GM19395 (cell line): ENCODE data around the gene EXOC6B.

Source experiments
- ATAC-seq: cut with Tn5 transposase; IDR thresholded peaks from one replicate; pipeline ENCODE4 v1.9.1; 2021; ENCODE audit warnings: mild to moderate bottlenecking, moderate library complexity; ENCODE audit not compliant: unreplicated experiment

The EXOC6B gene

GRCh38 chr2:72292433-72292832 is 533.4 kb downstream of the EXOC6B start:
- no peak for ATAC-seq

GRCh38 chr2:72291059-72291458 is 534.8 kb downstream of the EXOC6B start:
- ATAC-seq = no peak

GRCh38 chr2:72289736-72290135 is 536.1 kb downstream of the EXOC6B start:
- no peak for ATAC-seq

- no peak for ATAC-seq
Measured at GRCh38 chr2:72289283-72289682, 536.5 kb downstream of the EXOC6B start.

GRCh38 chr2:72278046-72278445 is 547.8 kb downstream of the EXOC6B start:
- no peak for ATAC-seq

- ATAC-seq = no peak
Measured at GRCh38 chr2:72276876-72277275, 549.0 kb downstream of the EXOC6B start.

GRCh38 chr2:72276356-72276755 is 549.5 kb downstream of the EXOC6B start:
- ATAC-seq = no peak

- ATAC-seq = no peak
Measured at GRCh38 chr2:72275084-72275483, 550.7 kb downstream of the EXOC6B start.

GRCh38 chr2:72274380-72274797 is 551.4 kb downstream of the EXOC6B start:
- ATAC-seq = no peak

- no peak for ATAC-seq
Measured at GRCh38 chr2:72273384-72273783, 552.4 kb downstream of the EXOC6B start.

GRCh38 chr2:72271766-72272641 is 553.8 kb downstream of the EXOC6B start:
- ATAC-seq = no peak

GRCh38 chr2:72271276-72271614 is 554.6 kb downstream of the EXOC6B start:
- ATAC-seq = no peak

GRCh38 chr2:72270556-72271275 is 555.1 kb downstream of the EXOC6B start:
- no peak for ATAC-seq

- no peak for ATAC-seq
Measured at GRCh38 chr2:72263776-72264060, 562.1 kb downstream of the EXOC6B start.

GRCh38 chr2:72263043-72263775 is 562.6 kb downstream of the EXOC6B start:
- no peak for ATAC-seq

- no peak for ATAC-seq
Measured at GRCh38 chr2:72261076-72261475, 564.8 kb downstream of the EXOC6B start.

GRCh38 chr2:72255540-72255939 is 570.3 kb downstream of the EXOC6B start:
- no peak for ATAC-seq

- ATAC-seq = no peak
Measured at GRCh38 chr2:72254831-72255451, 570.9 kb downstream of the EXOC6B start.

GRCh38 chr2:72238311-72238710 is 587.5 kb downstream of the EXOC6B start:
- ATAC-seq = no peak

- ATAC-seq = no peak
Measured at GRCh38 chr2:72237549-72237948, 588.3 kb downstream of the EXOC6B start.

GRCh38 chr2:72236445-72237067 is 589.3 kb downstream of the EXOC6B start:
- no peak for ATAC-seq
